Measurements from ENCODE around the gene ECSCR.

DNA sequence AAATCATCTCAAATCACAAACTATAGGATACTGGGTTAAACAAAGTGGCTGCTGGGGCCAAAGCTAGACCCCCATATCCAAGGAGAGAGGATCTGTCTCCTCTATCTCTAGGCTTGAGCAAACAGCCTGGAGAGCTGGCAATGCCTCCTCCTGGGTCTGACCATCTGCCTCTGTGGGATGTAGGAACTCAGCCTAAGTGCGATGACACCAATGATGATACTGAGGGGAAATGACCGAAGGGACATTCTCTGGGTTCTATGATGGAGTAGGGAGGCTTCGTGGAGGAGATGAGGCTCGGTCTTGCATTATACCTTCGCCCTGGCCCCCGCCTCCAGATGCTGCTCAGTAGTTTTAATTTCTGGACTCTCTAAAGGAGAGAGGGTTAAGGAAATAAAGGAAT, 49.4 kb downstream of the ECSCR start:
- no peak for TF ChIP-seq CTCF (tag by site-specific recombination; IDR thresholded peaks at IDR 0.05)
- TF ChIP-seq, protein P1, sequence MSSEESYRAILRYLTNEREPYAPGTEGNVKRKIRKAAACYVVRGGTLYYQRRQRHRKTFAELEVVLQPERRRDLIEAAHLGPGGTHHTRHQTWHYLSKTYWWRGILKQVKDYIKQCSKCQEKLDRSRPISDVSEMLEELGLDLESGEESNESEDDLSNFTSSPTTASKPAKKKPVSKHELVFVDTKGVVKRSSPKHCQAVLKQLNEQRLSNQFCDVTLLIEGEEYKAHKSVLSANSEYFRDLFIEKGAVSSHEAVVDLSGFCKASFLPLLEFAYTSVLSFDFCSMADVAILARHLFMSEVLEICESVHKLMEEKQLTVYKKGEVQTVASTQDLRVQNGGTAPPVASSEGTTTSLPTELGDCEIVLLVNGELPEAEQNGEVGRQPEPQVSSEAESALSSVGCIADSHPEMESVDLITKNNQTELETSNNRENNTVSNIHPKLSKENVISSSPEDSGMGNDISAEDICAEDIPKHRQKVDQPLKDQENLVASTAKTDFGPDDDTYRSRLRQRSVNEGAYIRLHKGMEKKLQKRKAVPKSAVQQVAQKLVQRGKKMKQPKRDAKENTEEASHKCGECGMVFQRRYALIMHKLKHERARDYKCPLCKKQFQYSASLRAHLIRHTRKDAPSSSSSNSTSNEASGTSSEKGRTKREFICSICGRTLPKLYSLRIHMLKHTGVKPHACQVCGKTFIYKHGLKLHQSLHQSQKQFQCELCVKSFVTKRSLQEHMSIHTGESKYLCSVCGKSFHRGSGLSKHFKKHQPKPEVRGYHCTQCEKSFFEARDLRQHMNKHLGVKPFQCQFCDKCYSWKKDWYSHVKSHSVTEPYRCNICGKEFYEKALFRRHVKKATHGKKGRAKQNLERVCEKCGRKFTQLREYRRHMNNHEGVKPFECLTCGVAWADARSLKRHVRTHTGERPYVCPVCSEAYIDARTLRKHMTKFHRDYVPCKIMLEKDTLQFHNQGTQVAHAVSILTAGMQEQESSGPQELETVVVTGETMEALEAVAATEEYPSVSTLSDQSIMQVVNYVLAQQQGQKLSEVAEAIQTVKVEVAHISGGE (tag by site-specific recombination; conservative IDR thresholded peaks at IDR 0.05; ENCODE audit: low read depth), result no peak
- TF ChIP-seq ZBTB10 (tag by site-specific recombination; IDR thresholded peaks at IDR 0.05), result no peak
- no peak for TF ChIP-seq ZNF146 (tag by site-specific recombination; IDR thresholded peaks at IDR 0.05)
- TF ChIP-seq ZNF211 (tag by site-specific recombination; IDR thresholded peaks at IDR 0.05; ENCODE audit: low read depth), result no peak
- no peak for TF ChIP-seq BCL11A (tag by site-specific recombination; IDR thresholded peaks at IDR 0.05; ENCODE audit: low read depth)
- no peak for TF ChIP-seq ZNF473 (tag by site-specific recombination; IDR thresholded peaks at IDR 0.05)
- TF ChIP-seq ZNF121 (tag by site-specific recombination; IDR thresholded peaks at IDR 0.05), result no peak
- TF ChIP-seq YY1 (tag by site-specific recombination; IDR thresholded peaks at IDR 0.05), result no peak
